ENCODE data around the gene SGCE. TPM values are rescaled to one million over a fixed set of nuclear protein-coding genes. Genes with fewer than 3 reads are reported as not detected.

SGCE gene
- total and polyA plus RNA-seq, 9 of the 15 experiments (the other 6 are each of a cell fraction or from before 2014, with no cell fraction given), result 0.09 to 0.46 (median 0.28) TPM; not detected in 5

DNA sequence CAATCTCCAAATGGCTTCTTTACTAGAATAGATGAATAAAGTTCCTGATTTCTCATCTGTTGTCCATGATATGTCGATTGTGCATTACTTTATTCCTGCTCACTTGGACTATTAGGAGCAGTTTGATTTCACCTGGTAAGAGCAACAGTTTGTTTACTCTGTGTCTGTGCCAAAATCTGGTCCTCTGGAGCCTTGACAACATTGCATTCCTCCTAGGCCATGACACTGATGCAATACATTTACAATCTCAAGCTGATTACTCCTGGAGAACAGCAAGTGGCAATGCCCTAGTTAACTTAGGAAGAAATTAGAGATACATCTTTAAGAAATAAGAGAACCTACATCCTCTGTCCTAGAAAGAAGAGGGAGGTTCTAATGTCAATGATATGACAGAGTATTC, 71.8 kb downstream of the SGCE start (continued):
- TF ChIP-seq, protein P1, sequence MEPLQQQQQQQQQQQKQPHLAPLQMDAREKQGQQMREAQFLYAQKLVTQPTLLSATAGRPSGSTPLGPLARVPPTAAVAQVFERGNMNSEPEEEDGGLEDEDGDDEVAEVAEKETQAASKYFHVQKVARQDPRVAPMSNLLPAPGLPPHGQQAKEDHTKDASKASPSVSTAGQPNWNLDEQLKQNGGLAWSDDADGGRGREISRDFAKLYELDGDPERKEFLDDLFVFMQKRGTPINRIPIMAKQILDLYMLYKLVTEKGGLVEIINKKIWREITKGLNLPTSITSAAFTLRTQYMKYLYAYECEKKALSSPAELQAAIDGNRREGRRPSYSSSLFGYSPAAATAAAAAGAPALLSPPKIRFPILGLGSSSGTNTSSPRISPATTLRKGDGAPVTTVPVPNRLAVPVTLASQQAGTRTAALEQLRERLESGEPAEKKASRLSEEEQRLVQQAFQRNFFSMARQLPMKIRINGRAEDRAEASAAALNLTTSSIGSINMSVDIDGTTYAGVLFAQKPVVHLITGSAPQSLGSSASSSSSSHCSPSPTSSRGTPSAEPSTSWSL (CRISPR knock-in tag; IDR thresholded peaks at IDR 0.05; ENCODE audit: borderline replicate concordance), result no peak
- TF ChIP-seq GTF2F1 (IDR thresholded peaks at IDR 0.05; ENCODE audit: low read depth, low read length), result no peak
- no peak for TF ChIP-seq CBX3 (IDR thresholded peaks at IDR 0.05; ENCODE audit: borderline replicate concordance in 1 of 2, low read length in 2 of 2)
- no peak for TF ChIP-seq KAT8 (IDR thresholded peaks at IDR 0.05; ENCODE audit: low read depth)
- no peak for TF ChIP-seq SPI1 (IDR thresholded peaks at IDR 0.05; ENCODE audit: borderline replicate concordance, low read depth, low read length)

DNA sequence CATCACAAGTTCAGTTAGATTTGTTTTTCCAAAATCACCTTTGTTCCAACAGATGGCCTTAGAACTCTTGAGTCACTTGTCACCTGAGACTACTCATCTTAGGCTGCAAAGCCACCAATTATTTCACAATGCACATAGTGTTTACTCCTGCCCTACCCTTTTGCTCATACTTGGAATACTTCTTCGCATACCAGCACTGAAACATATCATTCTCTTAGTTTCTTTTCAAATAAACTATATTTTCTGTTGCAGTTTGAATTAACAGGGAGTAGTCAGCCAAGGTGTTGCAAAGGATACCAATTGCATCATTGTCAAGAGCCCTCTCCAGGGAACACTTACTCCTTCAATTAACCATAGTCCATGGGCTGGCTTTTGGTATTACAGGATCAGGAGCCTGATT, 75.3 kb downstream of the SGCE start:
- FAIRE-seq, result no peak
- TF ChIP-seq CHD1 (IDR thresholded peaks at IDR 0.05; ENCODE audit: low read length) (no peak), POLR2G (IDR thresholded peaks at IDR 0.05; ENCODE audit: low read depth, low read length) (no peak), ZNF766 (CRISPR knock-in tag; conservative IDR thresholded peaks at IDR 0.05) (no peak)
- TF ChIP-seq, protein P2, sequence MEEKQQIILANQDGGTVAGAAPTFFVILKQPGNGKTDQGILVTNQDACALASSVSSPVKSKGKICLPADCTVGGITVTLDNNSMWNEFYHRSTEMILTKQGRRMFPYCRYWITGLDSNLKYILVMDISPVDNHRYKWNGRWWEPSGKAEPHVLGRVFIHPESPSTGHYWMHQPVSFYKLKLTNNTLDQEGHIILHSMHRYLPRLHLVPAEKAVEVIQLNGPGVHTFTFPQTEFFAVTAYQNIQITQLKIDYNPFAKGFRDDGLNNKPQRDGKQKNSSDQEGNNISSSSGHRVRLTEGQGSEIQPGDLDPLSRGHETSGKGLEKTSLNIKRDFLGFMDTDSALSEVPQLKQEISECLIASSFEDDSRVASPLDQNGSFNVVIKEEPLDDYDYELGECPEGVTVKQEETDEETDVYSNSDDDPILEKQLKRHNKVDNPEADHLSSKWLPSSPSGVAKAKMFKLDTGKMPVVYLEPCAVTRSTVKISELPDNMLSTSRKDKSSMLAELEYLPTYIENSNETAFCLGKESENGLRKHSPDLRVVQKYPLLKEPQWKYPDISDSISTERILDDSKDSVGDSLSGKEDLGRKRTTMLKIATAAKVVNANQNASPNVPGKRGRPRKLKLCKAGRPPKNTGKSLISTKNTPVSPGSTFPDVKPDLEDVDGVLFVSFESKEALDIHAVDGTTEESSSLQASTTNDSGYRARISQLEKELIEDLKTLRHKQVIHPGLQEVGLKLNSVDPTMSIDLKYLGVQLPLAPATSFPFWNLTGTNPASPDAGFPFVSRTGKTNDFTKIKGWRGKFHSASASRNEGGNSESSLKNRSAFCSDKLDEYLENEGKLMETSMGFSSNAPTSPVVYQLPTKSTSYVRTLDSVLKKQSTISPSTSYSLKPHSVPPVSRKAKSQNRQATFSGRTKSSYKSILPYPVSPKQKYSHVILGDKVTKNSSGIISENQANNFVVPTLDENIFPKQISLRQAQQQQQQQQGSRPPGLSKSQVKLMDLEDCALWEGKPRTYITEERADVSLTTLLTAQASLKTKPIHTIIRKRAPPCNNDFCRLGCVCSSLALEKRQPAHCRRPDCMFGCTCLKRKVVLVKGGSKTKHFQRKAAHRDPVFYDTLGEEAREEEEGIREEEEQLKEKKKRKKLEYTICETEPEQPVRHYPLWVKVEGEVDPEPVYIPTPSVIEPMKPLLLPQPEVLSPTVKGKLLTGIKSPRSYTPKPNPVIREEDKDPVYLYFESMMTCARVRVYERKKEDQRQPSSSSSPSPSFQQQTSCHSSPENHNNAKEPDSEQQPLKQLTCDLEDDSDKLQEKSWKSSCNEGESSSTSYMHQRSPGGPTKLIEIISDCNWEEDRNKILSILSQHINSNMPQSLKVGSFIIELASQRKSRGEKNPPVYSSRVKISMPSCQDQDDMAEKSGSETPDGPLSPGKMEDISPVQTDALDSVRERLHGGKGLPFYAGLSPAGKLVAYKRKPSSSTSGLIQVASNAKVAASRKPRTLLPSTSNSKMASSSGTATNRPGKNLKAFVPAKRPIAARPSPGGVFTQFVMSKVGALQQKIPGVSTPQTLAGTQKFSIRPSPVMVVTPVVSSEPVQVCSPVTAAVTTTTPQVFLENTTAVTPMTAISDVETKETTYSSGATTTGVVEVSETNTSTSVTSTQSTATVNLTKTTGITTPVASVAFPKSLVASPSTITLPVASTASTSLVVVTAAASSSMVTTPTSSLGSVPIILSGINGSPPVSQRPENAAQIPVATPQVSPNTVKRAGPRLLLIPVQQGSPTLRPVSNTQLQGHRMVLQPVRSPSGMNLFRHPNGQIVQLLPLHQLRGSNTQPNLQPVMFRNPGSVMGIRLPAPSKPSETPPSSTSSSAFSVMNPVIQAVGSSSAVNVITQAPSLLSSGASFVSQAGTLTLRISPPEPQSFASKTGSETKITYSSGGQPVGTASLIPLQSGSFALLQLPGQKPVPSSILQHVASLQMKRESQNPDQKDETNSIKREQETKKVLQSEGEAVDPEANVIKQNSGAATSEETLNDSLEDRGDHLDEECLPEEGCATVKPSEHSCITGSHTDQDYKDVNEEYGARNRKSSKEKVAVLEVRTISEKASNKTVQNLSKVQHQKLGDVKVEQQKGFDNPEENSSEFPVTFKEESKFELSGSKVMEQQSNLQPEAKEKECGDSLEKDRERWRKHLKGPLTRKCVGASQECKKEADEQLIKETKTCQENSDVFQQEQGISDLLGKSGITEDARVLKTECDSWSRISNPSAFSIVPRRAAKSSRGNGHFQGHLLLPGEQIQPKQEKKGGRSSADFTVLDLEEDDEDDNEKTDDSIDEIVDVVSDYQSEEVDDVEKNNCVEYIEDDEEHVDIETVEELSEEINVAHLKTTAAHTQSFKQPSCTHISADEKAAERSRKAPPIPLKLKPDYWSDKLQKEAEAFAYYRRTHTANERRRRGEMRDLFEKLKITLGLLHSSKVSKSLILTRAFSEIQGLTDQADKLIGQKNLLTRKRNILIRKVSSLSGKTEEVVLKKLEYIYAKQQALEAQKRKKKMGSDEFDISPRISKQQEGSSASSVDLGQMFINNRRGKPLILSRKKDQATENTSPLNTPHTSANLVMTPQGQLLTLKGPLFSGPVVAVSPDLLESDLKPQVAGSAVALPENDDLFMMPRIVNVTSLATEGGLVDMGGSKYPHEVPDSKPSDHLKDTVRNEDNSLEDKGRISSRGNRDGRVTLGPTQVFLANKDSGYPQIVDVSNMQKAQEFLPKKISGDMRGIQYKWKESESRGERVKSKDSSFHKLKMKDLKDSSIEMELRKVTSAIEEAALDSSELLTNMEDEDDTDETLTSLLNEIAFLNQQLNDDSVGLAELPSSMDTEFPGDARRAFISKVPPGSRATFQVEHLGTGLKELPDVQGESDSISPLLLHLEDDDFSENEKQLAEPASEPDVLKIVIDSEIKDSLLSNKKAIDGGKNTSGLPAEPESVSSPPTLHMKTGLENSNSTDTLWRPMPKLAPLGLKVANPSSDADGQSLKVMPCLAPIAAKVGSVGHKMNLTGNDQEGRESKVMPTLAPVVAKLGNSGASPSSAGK (IDR thresholded peaks at IDR 0.05), result no peak

More for the DNA sequence above, 75.3 kb downstream of the SGCE start:
- no peak overlapping the region for H2AFZ ChIP-seq (ENCODE audit: low read depth, low read length)
- H3K27ac ChIP-seq (ENCODE audit: extremely low read depth, low read depth, low read length), result no peak overlapping the region
- H3K4me3 ChIP-seq, result no peak overlapping the region
- CTCF ChIA-PET (ENCODE audit: low intra/inter-chr PET ratio), result no interaction called here
- intact Hi-C loops (cut with micrococcal nuclease) (no loop called here), in situ Hi-C loops (cut with MboI) (no loop called here)
- no peaks in the 10 kb centered on the region for H3K36me3 ChIP-seq (ENCODE audit: control insufficient read depth, insufficient read depth, low read length)
- H3K9ac ChIP-seq (ENCODE audit: insufficient read depth in 1 of 2, low read depth in 2 of 2, low read length in 2 of 2), result no peak overlapping the region
- no TSS peak for BruUV-seq (replicated peaks)
- WGBS (ENCODE audit: insufficient coverage, low coverage, missing lambda C conversion rate), result 0% methylated on average over 1 of the region's 1 CpG
- no peak for ATAC-seq
- no peaks in the 10 kb centered on the region for H3K4me1 ChIP-seq (replicated peaks in 1 of 2; ENCODE audit: control insufficient read depth in 2 of 2, insufficient read depth in 2 of 2, low read length in 2 of 2)
- H3K4me2 ChIP-seq (ENCODE audit: insufficient read depth, low read length), result no peak overlapping the region
- H4K20me1 ChIP-seq (replicated peaks; ENCODE audit: control insufficient read depth, insufficient read depth, low read length), result no peaks in the 10 kb centered on the region
- H3K9me1 ChIP-seq (ENCODE audit: control insufficient read depth, insufficient read depth, low read length), result no peaks in the 10 kb centered on the region
- POLR2A ChIA-PET, result no interaction called here
- DNase-seq (ENCODE audit: extremely low read depth in 1 of 4, low spot score in 3 of 4), result no peak
- H3K79me2 ChIP-seq (ENCODE audit: control insufficient read depth, insufficient read depth, low read length), result no peaks in the 10 kb centered on the region
- H3K27me3 ChIP-seq (ENCODE audit: control insufficient read depth in 2 of 2, insufficient read depth in 2 of 2, low read length in 2 of 2), result no peaks in the 10 kb centered on the region
- H3K9me3 ChIP-seq (replicated peaks; ENCODE audit: control insufficient read depth, insufficient read depth, low read depth, low read length), result no peaks in the 10 kb centered on the region
